Activated naive CD8-positive, alpha-beta T cell treated with anti-CD3 and anti-CD28 coated beads, Interleukin-2, amount 10 ng/mL, durations not matched to agents 7 days and 5 days (primary cell): Measurements from ENCODE around the gene KRT80. TPM values are rescaled to one million over a fixed set of nuclear protein-coding genes. Genes with fewer than 3 reads are reported as not detected.

Source experiments
- ATAC-seq: fragments of 150-1000 bp; cut with Tn5 transposase; one replicate; pipeline ENCODE4 v1.10.0; 2021; ENCODE audit warnings: low read depth, moderate library complexity
- POLR2A ChIA-PET: fragments of 350-600 bp; sonication (Branson Sonifier 250); formaldehyde crosslinking; loops from one replicate; lab custom pipeline; 2021; ENCODE audit warnings: antibody characterized with exemption; lab: Charles Lee
- DNase-seq: peaks from one replicate; pipeline ENCODE4 v3.0.0; 2021
- H3K27ac Mint-ChIP-seq: one replicate; pipeline ENCODE4 v1.8.0; 2022; ENCODE audit warnings: mild to moderate bottlenecking, mixed read lengths
- H3K27me3 Mint-ChIP-seq: one replicate; pipeline ENCODE4 v1.8.0; 2022; ENCODE audit warnings: mild to moderate bottlenecking, moderate library complexity, mixed read lengths
- H3K36me3 Mint-ChIP-seq: one replicate; pipeline ENCODE4 v1.8.0; 2021; ENCODE audit warnings: mild to moderate bottlenecking, mixed read lengths
- H3K4me1 Mint-ChIP-seq: one replicate; pipeline ENCODE4 v1.8.0; 2021; ENCODE audit warnings: mixed read lengths
- H3K4me3 Mint-ChIP-seq: one replicate; pipeline ENCODE4 v1.8.0; 2022; ENCODE audit warnings: mild to moderate bottlenecking, moderate library complexity, mixed read lengths
- H3K9me3 Mint-ChIP-seq: one replicate; pipeline ENCODE4 v1.8.0; 2021; ENCODE audit warnings: mixed read lengths
- total RNA-seq, 2 experiments: library from RNA; stranded (reverse); gene quantifications; one replicate each; pipeline ENCODE4 v1.2.3, GENCODE V29; 2021

Gene KRT80
- total RNA-seq, 2 experiments from 2014 or later: not detected

GRCh38 chr12:52190860-52191729, 719 bp downstream of the KRT80 start:
- Mint-ChIP-seq H3K9me3 (no peaks in the 10 kb centered on the region), H3K36me3 (no peaks in the 10 kb centered on the region), H3K27ac (no peak overlapping the region), H3K4me1 (peaks cover 2% of the 10 kb centered on the region), H3K4me3 (no peak overlapping the region), H3K27me3 (peaks cover 15% of the 10 kb centered on the region)
- no peak for DNase-seq
- ATAC-seq: no peak
- POLR2A ChIA-PET: interaction anchor here (0.5 kb wide), 1 partner anchor 159 kb away, joined by 4 read pairs; no protein-coding TSS in a partner anchor

GRCh38 chr12:52189376-52190174, 2.2 kb downstream of the KRT80 start:
- Mint-ChIP-seq H3K4me1 (peaks cover 8% of the 10 kb centered on the region), H3K27me3 (peaks cover 11% of the 10 kb centered on the region), H3K27ac (no peak overlapping the region), H3K36me3 (no peaks in the 10 kb centered on the region), H3K4me3 (no peak overlapping the region), H3K9me3 (no peaks in the 10 kb centered on the region)
- POLR2A ChIA-PET: no interaction called here
- no peak for DNase-seq
- ATAC-seq: no peak

GRCh38 chr12:52188658-52189057, 3.2 kb downstream of the KRT80 start:
- POLR2A ChIA-PET: no interaction called here
- DNase-seq: no peak
- no peak for ATAC-seq
- H3K27ac Mint-ChIP-seq: no peak overlapping the region
- H3K9me3 Mint-ChIP-seq: no peaks in the 10 kb centered on the region
- H3K4me3 Mint-ChIP-seq: no peak overlapping the region
- peaks cover 8% of the 10 kb centered on the region for H3K4me1 Mint-ChIP-seq
- peaks cover 9% of the 10 kb centered on the region for H3K27me3 Mint-ChIP-seq
- H3K36me3 Mint-ChIP-seq: no peaks in the 10 kb centered on the region

- H3K36me3 Mint-ChIP-seq: no peaks in the 10 kb centered on the region
Measured at GRCh38 chr12:52187640-52188039, 4.2 kb downstream of the KRT80 start.

GRCh38 chr12:52187206-52187605, 4.6 kb downstream of the KRT80 start:
- ATAC-seq: no peak
- POLR2A ChIA-PET: no interaction called here
- Mint-ChIP-seq H3K27ac (no peak overlapping the region), H3K4me3 (no peak overlapping the region), H3K36me3 (no peaks in the 10 kb centered on the region), H3K9me3 (no peaks in the 10 kb centered on the region), H3K27me3 (peaks cover 8% of the 10 kb centered on the region), H3K4me1 (peaks cover 8% of the 10 kb centered on the region)
- DNase-seq: no peak

More at GRCh38 chr12:52187640-52188039, 4.2 kb downstream of the KRT80 start:
- Mint-ChIP-seq H3K27me3 (peaks cover 9% of the 10 kb centered on the region), H3K4me1 (peaks cover 8% of the 10 kb centered on the region), H3K4me3 (no peak overlapping the region), H3K9me3 (no peaks in the 10 kb centered on the region), H3K27ac (no peak overlapping the region)
- DNase-seq (no peak), ATAC-seq (no peak)
- POLR2A ChIA-PET: no interaction called here

GRCh38 chr12:52186118-52186840, 5.5 kb downstream of the KRT80 start:
- Mint-ChIP-seq H3K27ac (no peak overlapping the region), H3K4me1 (peaks cover 8% of the 10 kb centered on the region), H3K4me3 (no peak overlapping the region), H3K36me3 (no peaks in the 10 kb centered on the region), H3K9me3 (no peaks in the 10 kb centered on the region), H3K27me3 (peaks cover 8% of the 10 kb centered on the region)
- POLR2A ChIA-PET: interaction anchor here (0.7 kb wide), 1 partner anchor 13 kb away, joined by 3 read pairs; no protein-coding TSS in a partner anchor
- ATAC-seq: no peak
- DNase-seq: no peak

- peaks cover 8% of the 10 kb centered on the region for H3K4me1 Mint-ChIP-seq
- no peaks in the 10 kb centered on the region for H3K36me3 Mint-ChIP-seq
- DNase-seq (no peak), ATAC-seq (no peak)
- H3K4me3 Mint-ChIP-seq: no peak overlapping the region
- H3K27ac Mint-ChIP-seq: no peak overlapping the region
- H3K9me3 Mint-ChIP-seq: no peaks in the 10 kb centered on the region
- POLR2A ChIA-PET: no interaction called here
- peaks cover 8% of the 10 kb centered on the region for H3K27me3 Mint-ChIP-seq
Measured at GRCh38 chr12:52185400-52185967, 6.3 kb downstream of the KRT80 start.

- H3K4me3 Mint-ChIP-seq: no peak overlapping the region
- DNase-seq: no peak
- H3K36me3 Mint-ChIP-seq: no peaks in the 10 kb centered on the region
- POLR2A ChIA-PET: no interaction called here
- H3K27me3 Mint-ChIP-seq: peaks cover 8% of the 10 kb centered on the region
- H3K27ac Mint-ChIP-seq: no peak overlapping the region
- peaks cover 8% of the 10 kb centered on the region for H3K4me1 Mint-ChIP-seq
- H3K9me3 Mint-ChIP-seq: no peaks in the 10 kb centered on the region
- no peak for ATAC-seq
Measured at GRCh38 chr12:52184813-52185212, 7.0 kb downstream of the KRT80 start.

GRCh38 chr12:52183971-52184370, 7.8 kb downstream of the KRT80 start:
- Mint-ChIP-seq H3K9me3 (no peaks in the 10 kb centered on the region), H3K36me3 (no peaks in the 10 kb centered on the region), H3K27me3 (peaks cover 8% of the 10 kb centered on the region), H3K4me3 (no peak overlapping the region), H3K4me1 (peaks cover 8% of the 10 kb centered on the region), H3K27ac (no peak overlapping the region)
- POLR2A ChIA-PET: no interaction called here
- ATAC-seq (no peak), DNase-seq (no peak)

GRCh38 chr12:52183544-52183910, 8.3 kb downstream of the KRT80 start:
- Mint-ChIP-seq H3K27ac (no peak overlapping the region), H3K27me3 (peaks cover 8% of the 10 kb centered on the region), H3K9me3 (no peaks in the 10 kb centered on the region), H3K36me3 (no peaks in the 10 kb centered on the region), H3K4me1 (peaks cover 8% of the 10 kb centered on the region), H3K4me3 (no peak overlapping the region)
- DNase-seq (no peak), ATAC-seq (no peak)
- POLR2A ChIA-PET: no interaction called here

- ATAC-seq (no peak), DNase-seq (no peak)
- Mint-ChIP-seq H3K27me3 (peaks cover 11% of the 10 kb centered on the region), H3K9me3 (no peaks in the 10 kb centered on the region), H3K27ac (no peak overlapping the region), H3K4me1 (peaks cover 8% of the 10 kb centered on the region), H3K36me3 (no peaks in the 10 kb centered on the region), H3K4me3 (no peak overlapping the region)
- POLR2A ChIA-PET: no interaction called here
Measured at GRCh38 chr12:52182898-52183543, 8.8 kb downstream of the KRT80 start.

- no peak overlapping the region for H3K27ac Mint-ChIP-seq
- H3K4me1 Mint-ChIP-seq: peaks cover 8% of the 10 kb centered on the region
- no peaks in the 10 kb centered on the region for H3K9me3 Mint-ChIP-seq
- DNase-seq: no peak
- H3K27me3 Mint-ChIP-seq: peaks cover 12% of the 10 kb centered on the region
- POLR2A ChIA-PET: no interaction called here
- no peak for ATAC-seq
- H3K36me3 Mint-ChIP-seq: no peaks in the 10 kb centered on the region
- no peak overlapping the region for H3K4me3 Mint-ChIP-seq
Measured at GRCh38 chr12:52182384-52182783, 9.4 kb downstream of the KRT80 start.
